ENCODE measurements around the gene PIGC.

Gene PIGC

GRCh38 chr1:172420385-172420784, 23.5 kb downstream of the PIGC start, which contains the start of gene C1orf105:
C1orf105 (plus strand) TSS chr1:172420685; CDS start chr1:172420886, 201 bp downstream.
- H3K27me3 ChIP-seq (replicated peaks; ENCODE audit: control insufficient read depth, insufficient read depth, low read length), result no peaks in the 10 kb centered on the region
- H3K4me3 ChIP-seq (replicated peaks; ENCODE audit: low read depth, low read length), result no peak within 1 kb of the TSS
- DNase-seq (ENCODE audit: extremely low read depth, insufficient read length), result no peak
- TF ChIP-seq CTCF (IDR thresholded peaks at IDR 0.05; ENCODE audit: insufficient read depth, low read length, poor library complexity, severe bottlenecking), result no peak
- H3K36me3 ChIP-seq (ENCODE audit: control insufficient read depth, insufficient read depth, low read length), result no peaks in the 10 kb centered on the region

GRCh38 chr1:172417557-172417956, 26.3 kb downstream of the PIGC start:
- H3K27me3 ChIP-seq (replicated peaks; ENCODE audit: control insufficient read depth, insufficient read depth, low read length), result no peaks in the 10 kb centered on the region
- no peak for DNase-seq (ENCODE audit: extremely low read depth, insufficient read length)
- no peak for TF ChIP-seq CTCF (IDR thresholded peaks at IDR 0.05; ENCODE audit: insufficient read depth, low read length, poor library complexity, severe bottlenecking)
- H3K36me3 ChIP-seq (ENCODE audit: control insufficient read depth, insufficient read depth, low read length), result no peaks in the 10 kb centered on the region
- H3K4me3 ChIP-seq (replicated peaks; ENCODE audit: low read depth, low read length), result no peak overlapping the region

- TF ChIP-seq CTCF (IDR thresholded peaks at IDR 0.05; ENCODE audit: insufficient read depth, low read length, poor library complexity, severe bottlenecking), result no peak
- Histone ChIP-seq H3K4me3 (replicated peaks; ENCODE audit: low read depth, low read length) (no peak overlapping the region), H3K36me3 (ENCODE audit: control insufficient read depth, insufficient read depth, low read length) (no peaks in the 10 kb centered on the region), H3K27me3 (replicated peaks; ENCODE audit: control insufficient read depth, insufficient read depth, low read length) (no peaks in the 10 kb centered on the region)
- no peak for DNase-seq (ENCODE audit: extremely low read depth, insufficient read length)
These were observed 27.3 kb downstream of the PIGC start for GRCh38 chr1:172416496-172417035.

GRCh38 chr1:172414331-172414730, 29.5 kb downstream of the PIGC start:
- Histone ChIP-seq H3K36me3 (ENCODE audit: control insufficient read depth, insufficient read depth, low read length) (no peaks in the 10 kb centered on the region), H3K27me3 (replicated peaks; ENCODE audit: control insufficient read depth, insufficient read depth, low read length) (no peaks in the 10 kb centered on the region), H3K4me3 (replicated peaks; ENCODE audit: low read depth, low read length) (no peak overlapping the region)
- TF ChIP-seq CTCF (IDR thresholded peaks at IDR 0.05; ENCODE audit: insufficient read depth, low read length, poor library complexity, severe bottlenecking), result no peak
- DNase-seq (ENCODE audit: extremely low read depth, insufficient read length), result no peak

GRCh38 chr1:172411791-172412338, 32.0 kb downstream of the PIGC start:
- Histone ChIP-seq H3K36me3 (ENCODE audit: control insufficient read depth, insufficient read depth, low read length) (no peaks in the 10 kb centered on the region), H3K27me3 (replicated peaks; ENCODE audit: control insufficient read depth, insufficient read depth, low read length) (no peaks in the 10 kb centered on the region), H3K4me3 (replicated peaks; ENCODE audit: low read depth, low read length) (no peak overlapping the region)
- no peak for DNase-seq (ENCODE audit: extremely low read depth, insufficient read length)
- no peak for TF ChIP-seq CTCF (IDR thresholded peaks at IDR 0.05; ENCODE audit: insufficient read depth, low read length, poor library complexity, severe bottlenecking)

GRCh38 chr1:172410027-172410426, 33.8 kb downstream of the PIGC start:
- Histone ChIP-seq H3K36me3 (ENCODE audit: control insufficient read depth, insufficient read depth, low read length) (no peaks in the 10 kb centered on the region), H3K4me3 (replicated peaks; ENCODE audit: low read depth, low read length) (no peak overlapping the region), H3K27me3 (replicated peaks; ENCODE audit: control insufficient read depth, insufficient read depth, low read length) (no peaks in the 10 kb centered on the region)
- TF ChIP-seq CTCF (IDR thresholded peaks at IDR 0.05; ENCODE audit: insufficient read depth, low read length, poor library complexity, severe bottlenecking), result no peak
- no peak for DNase-seq (ENCODE audit: extremely low read depth, insufficient read length)

All from GM06990 (cell line).